HG02763 (cell line): Measurements from ENCODE around the gene CLDN16.
A peak's percentile ranks its signal among the peaks of the same experiment; 100 is the strongest.

Experiments used
- ATAC-seq: cut with Tn5 transposase; IDR thresholded peaks from one replicate; pipeline ENCODE4 v1.9.1; 2021; ENCODE audit warnings: mild to moderate bottlenecking, moderate library complexity; ENCODE audit not compliant: unreplicated experiment

Gene CLDN16

GRCh38 chr3:190378240-190378891 lies 9.6 kb upstream of the CLDN16 start:
- no peak for ATAC-seq

DNA sequence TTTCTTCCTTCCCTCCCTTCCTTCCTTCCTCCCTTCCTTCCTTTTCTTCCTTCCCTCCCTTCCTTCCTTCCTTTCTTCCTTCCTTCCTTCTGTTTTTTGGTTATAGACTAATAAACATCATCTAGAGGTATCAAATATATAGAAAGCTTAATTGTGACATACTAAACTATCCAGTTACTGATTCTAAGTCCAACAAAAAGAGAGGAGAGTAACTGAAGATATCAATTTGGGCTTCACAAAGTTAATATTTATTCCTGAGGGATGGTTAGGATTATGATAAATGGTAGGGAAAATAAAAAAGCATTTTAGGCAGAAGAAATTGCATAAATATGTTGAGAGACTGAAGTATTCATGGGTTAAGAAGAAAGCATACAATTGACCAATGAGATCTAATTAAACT lies 7.8 kb upstream of the CLDN16 start:
- ATAC-seq, result no peak

DNA sequence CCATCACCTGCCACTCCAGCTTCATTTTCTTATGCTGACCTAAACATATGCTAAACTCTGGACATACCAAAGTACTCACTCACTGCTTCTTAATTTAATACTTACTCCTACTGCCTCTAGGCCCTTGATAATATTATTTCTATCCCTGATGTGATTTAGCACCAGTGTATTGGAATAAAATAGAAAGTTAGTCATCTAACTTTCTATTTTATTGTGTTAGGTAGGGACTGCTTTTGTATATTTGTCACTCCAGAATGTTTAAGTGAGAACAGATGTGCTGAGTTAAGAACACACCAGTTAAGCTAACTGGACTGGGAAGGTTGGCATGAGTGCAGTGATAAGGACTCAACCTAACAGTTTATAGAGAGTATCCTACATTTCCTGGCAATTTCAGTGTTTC lies 6.5 kb upstream of the CLDN16 start:
- no peak for ATAC-seq

GRCh38 chr3:190382082-190382481 lies 5.9 kb upstream of the CLDN16 start:
- ATAC-seq, result no peak

GRCh38 chr3:190384309-190384756 lies 3.6 kb upstream of the CLDN16 start:
- ATAC-seq, result peak; percentile 68

GRCh38 chr3:190385731-190386688 lies 2.0 kb upstream of the CLDN16 start:
- no peak for ATAC-seq

GRCh38 chr3:190388703-190389102 lies 740 bp downstream of the CLDN16 start:
- no peak for ATAC-seq

- ATAC-seq, result no peak
Observed at GRCh38 chr3:190396001-190396400, 8.0 kb downstream of the CLDN16 start.

GRCh38 chr3:190397889-190398288 lies 9.9 kb downstream of the CLDN16 start:
- no peak for ATAC-seq

GRCh38 chr3:190399677-190400076 lies 11.7 kb downstream of the CLDN16 start:
- no peak for ATAC-seq

GRCh38 chr3:190401963-190402362 lies 14.0 kb downstream of the CLDN16 start:
- no peak for ATAC-seq

DNA sequence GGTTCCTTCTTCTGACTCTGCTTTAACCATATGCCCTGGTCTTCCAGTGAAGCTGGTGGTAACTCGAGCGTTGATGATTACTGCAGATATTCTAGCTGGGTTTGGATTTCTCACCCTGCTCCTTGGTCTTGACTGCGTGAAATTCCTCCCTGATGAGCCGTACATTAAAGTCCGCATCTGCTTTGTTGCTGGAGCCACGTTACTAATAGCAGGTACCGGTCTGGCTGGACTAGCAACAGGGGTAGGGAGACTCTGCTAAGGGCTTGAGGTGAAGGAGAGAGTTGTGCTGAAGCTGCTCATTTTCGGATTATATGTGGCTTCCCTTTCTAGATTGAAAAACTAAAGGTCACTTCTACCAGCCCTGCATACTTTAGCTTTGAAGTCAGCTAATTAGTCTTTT lies 16.8 kb downstream of the CLDN16 start:
- ATAC-seq, result no peak

GRCh38 chr3:190414297-190414696 lies 26.3 kb downstream of the CLDN16 start:
- ATAC-seq, result no peak

DNA sequence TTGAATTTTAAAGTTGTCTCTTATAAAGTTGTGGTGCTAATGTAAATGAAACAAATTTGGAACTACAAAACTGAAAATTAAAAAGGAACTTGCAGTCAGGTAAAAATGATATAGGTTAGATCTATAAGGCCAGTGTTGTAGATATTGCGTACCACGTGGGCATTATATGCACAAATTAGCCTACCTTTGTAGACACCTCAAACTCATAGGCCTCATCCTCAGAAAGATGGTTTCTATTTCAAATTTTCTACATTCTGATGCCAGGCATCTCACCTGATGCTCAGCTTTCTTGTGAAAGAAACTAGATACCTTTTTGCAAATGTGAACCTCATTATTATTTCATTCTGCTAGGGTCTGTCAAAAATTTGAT lies 36.1 kb downstream of the CLDN16 start:
- no peak for ATAC-seq

DNA sequence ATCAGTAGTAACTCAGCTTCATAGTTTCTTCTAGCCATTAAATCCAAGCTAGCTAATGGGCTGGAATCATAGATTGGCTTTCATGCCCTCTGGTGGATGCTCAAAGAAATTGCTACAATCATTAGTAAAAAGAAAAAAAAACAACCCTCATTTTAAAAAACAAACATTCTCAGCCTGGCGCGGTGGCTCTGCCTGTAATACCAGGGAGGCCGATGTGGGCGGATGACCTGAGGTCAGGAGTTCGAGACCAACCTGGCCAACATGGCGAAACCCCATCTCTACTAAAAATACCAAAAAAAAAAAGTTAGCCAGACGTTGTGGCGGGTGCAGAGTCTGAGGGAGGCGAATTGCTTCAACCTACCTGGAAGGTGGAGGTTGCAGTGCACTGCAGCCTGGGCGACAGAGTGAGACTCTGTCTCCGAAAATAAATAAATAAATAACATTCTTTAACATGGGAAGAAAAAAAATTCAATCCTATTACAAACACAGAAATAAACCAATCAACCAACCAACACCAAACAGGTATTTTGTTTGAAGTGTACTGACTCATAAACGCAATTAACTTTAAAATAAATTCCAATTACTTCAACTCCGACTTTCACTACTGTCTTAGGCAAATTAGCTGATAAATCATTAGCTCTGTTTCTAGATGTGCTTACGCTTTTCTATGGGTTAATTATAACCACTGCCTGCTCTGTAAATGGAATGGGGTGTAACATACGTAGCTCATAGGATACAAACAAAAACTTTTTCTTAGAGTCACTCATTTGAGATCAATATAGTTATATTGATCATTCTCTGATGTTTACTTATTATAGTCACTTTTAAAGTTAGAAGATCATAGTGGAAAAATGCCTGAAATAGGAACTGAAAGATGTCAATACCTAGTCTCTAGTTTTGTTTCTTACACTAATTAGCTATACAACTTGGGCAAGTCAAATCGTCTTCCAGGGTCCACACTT lies 36.8 kb downstream of the CLDN16 start:
- peak; percentile 69 for ATAC-seq

- ATAC-seq, result no peak
Observed at GRCh38 chr3:190425833-190426232, 37.9 kb downstream of the CLDN16 start.

DNA sequence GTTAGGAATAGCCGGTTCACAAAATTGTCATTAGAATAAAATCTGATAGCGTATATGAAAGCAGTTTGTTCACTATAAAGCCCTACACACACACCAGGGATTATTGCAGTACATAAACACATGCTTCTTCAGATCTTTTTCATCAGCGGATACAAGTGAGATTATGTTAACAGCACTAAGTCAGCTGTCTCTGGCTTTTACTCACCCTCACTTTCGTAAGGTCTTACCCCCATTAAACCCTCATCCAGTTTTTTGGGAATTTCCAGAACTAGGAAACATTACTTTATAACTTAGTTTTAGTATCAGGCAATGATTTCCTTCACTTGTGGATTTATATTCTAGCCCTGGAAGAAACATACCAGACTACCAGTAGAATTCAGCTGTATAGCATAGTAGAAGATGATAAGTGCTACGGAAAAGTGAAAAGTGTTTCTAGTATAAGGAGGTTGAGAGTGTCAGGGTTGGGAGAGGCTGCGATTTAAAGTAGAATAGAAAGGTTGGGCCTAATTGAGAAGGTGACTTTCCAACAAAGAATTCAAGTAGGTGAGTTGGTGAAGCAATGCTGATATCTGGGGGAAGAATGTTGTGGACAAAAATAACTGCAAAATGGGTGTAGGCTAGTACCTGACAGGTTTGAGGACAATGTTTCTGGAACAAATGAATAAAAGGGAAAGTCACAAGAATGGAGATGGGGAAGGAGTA lies 39.0 kb downstream of the CLDN16 start:
- ATAC-seq, result no peak

- ATAC-seq, result no peak
Observed at GRCh38 chr3:190429681-190430080, 41.7 kb downstream of the CLDN16 start.

DNA sequence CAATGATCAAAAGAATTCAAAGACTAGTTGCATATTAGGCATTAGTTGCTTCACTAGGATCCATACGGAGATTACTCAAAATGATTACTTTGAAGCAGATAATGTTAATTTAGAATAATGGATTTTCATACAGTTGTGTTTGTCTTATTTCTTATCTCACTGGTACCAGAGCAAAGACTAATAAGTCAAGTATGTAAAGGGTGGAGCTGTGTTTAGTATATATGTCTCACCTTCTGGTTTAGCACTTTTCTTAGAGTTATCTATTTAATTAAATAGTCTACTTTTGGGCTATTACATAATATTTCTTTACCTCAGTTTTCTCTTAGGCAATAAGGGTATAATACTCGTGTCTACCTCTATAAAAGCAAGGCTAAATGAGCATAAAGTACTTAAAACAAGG lies 42.9 kb downstream of the CLDN16 start:
- no peak for ATAC-seq

DNA sequence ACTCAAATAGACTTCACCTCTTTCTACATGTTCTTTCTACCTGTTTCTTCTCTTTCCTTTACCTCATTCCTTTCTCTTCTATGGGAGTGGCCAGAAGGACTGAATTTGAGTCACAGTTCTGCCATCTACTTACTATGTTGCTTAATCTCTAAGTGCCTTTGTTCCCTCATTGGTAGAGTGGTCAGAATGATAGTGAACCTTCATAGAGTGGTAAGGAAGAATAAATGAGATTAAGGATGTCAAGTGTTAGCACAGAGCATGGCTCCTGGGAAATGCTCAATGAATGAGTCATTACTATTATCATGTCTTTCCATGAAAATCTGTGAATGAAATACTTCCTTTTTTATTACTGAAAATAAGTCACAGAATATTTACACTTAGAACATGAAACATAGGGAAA lies 44.3 kb downstream of the CLDN16 start:
- ATAC-seq, result no peak
